Activated gamma-delta T cell (primary cell): ENCODE data around the gene HNRNPC.
"Not testable (repeated sequence)": the region's sequence is repeated elsewhere in the genome, so short reads cannot be mapped to it uniquely, and the experiment has no call there.

Source experiments
- DNase-seq: peaks from one replicate; lab custom pipeline; 2025; lab: John Stamatoyannopoulos, UW

HNRNPC gene

GRCh38 chr14:21268617-21269251 lies 508 bp downstream of the HNRNPC start:
- no peak for DNase-seq

- no peak for DNase-seq
These were observed 1.2 kb downstream of the HNRNPC start for GRCh38 chr14:21267886-21268616.

GRCh38 chr14:21267431-21267845 lies 1.8 kb downstream of the HNRNPC start:
- no peak for DNase-seq

- no peak for DNase-seq
These were observed 5.0 kb downstream of the HNRNPC start for GRCh38 chr14:21264025-21264801.

- no peak for DNase-seq
These were observed 5.8 kb downstream of the HNRNPC start for GRCh38 chr14:21263284-21264024.

- DNase-seq: no peak
These were observed 6.8 kb downstream of the HNRNPC start for GRCh38 chr14:21262410-21262809.

GRCh38 chr14:21261824-21262223 lies 7.4 kb downstream of the HNRNPC start:
- no peak for DNase-seq

GRCh38 chr14:21258889-21259787 lies 10.1 kb downstream of the HNRNPC start:
- DNase-seq: no peak

- no peak for DNase-seq
These were observed 11.0 kb downstream of the HNRNPC start for GRCh38 chr14:21258005-21258888.

- no peak for DNase-seq
These were observed 11.8 kb downstream of the HNRNPC start for GRCh38 chr14:21257394-21257909.

GRCh38 chr14:21256539-21257393 lies 12.5 kb downstream of the HNRNPC start:
- no peak for DNase-seq

GRCh38 chr14:21256102-21256447 lies 13.2 kb downstream of the HNRNPC start:
- not testable (repeated sequence) for DNase-seq

- no peak for DNase-seq
These were observed 13.7 kb downstream of the HNRNPC start for GRCh38 chr14:21255385-21256101.

GRCh38 chr14:21252149-21252548 lies 17.1 kb downstream of the HNRNPC start:
- DNase-seq: no peak

GRCh38 chr14:21251215-21251614 lies 18.0 kb downstream of the HNRNPC start:
- no peak for DNase-seq

GRCh38 chr14:21248739-21249411 lies 20.4 kb downstream of the HNRNPC start:
- DNase-seq: no peak

GRCh38 chr14:21248338-21248737 lies 20.9 kb downstream of the HNRNPC start:
- DNase-seq: no peak

GRCh38 chr14:21245813-21246212 lies 23.4 kb downstream of the HNRNPC start:
- DNase-seq: no peak
